GM13977 (cell line): ENCODE data around the gene KRT28.

Source experiments
- DNase-seq: peaks from one replicate; pipeline ENCODE4 v3.0.0; 2012; ENCODE audit warnings: low spot score
- in situ Hi-C: fragments of 300-500 bp; cut with MboI; formaldehyde crosslinking; loops from one replicate; pipeline ENCODE4 v1.12.0; 2022; ENCODE audit warnings: low sequenced_read_pairs, low pct_unique_long_range_greater_than_20kb, mixed read lengths, inconsistent platforms; ENCODE audit not compliant: unreplicated experiment
- TF ChIP-seq, protein P1 (sequence below): IDR thresholded peaks from 2 replicates; pipeline ENCODE4 v1.5.1; 2012; ENCODE audit warnings: mild to moderate bottlenecking, control low read depth; ENCODE audit not compliant: insufficient read depth; ENCODE audit errors: extremely low read depth, missing control alignments

KRT28 gene

DNA sequence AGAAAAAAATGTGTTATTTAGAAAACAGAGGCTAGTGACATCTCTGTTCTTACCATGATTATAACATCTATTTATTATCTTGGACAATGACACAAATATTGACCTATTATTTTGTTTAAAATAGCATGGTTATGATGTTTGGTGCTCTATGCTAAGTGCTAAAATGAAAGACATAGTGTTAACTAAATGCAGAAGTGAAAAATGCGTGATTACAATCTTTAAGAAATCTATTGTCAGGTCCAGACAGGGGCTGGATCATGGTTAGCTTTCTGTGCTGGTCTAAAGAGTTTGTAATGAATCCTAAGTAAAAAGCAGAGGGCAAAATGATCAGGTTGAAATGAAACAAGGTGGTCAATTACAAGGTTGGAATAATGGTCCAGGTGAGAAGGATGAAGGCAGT lies 622 bp upstream of the KRT28 start:
- in situ Hi-C loops = no loop called here
- DNase-seq = no peak
- TF ChIP-seq, protein P1, sequence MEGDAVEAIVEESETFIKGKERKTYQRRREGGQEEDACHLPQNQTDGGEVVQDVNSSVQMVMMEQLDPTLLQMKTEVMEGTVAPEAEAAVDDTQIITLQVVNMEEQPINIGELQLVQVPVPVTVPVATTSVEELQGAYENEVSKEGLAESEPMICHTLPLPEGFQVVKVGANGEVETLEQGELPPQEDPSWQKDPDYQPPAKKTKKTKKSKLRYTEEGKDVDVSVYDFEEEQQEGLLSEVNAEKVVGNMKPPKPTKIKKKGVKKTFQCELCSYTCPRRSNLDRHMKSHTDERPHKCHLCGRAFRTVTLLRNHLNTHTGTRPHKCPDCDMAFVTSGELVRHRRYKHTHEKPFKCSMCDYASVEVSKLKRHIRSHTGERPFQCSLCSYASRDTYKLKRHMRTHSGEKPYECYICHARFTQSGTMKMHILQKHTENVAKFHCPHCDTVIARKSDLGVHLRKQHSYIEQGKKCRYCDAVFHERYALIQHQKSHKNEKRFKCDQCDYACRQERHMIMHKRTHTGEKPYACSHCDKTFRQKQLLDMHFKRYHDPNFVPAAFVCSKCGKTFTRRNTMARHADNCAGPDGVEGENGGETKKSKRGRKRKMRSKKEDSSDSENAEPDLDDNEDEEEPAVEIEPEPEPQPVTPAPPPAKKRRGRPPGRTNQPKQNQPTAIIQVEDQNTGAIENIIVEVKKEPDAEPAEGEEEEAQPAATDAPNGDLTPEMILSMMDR = no peak

DNA sequence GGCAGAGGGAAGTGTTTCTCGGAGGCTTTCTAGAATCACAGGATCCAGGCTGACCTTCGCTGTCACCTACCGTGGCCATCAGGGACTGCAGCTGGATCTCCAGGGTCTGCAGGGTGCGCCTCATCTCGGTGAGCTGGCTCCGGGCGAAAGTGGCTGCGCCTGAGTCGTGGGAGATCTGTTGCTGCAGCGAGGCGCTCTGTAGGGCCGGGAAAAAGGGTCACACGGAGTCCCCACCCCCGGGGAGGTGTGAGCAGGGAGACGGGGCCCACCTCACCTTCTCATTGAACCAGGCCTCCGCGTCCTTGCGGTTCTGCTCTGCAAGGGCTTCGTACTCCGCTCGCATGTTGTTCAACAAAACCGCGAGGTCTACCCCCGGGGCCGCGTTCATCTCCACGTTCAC lies 2.9 kb downstream of the KRT28 start:
- TF ChIP-seq, protein P1 = no peak
- DNase-seq = no peak
- in situ Hi-C loops = loop anchor here (10.0 kb wide), 1 partner anchor 172 kb away; no protein-coding TSS in a partner anchor

DNA sequence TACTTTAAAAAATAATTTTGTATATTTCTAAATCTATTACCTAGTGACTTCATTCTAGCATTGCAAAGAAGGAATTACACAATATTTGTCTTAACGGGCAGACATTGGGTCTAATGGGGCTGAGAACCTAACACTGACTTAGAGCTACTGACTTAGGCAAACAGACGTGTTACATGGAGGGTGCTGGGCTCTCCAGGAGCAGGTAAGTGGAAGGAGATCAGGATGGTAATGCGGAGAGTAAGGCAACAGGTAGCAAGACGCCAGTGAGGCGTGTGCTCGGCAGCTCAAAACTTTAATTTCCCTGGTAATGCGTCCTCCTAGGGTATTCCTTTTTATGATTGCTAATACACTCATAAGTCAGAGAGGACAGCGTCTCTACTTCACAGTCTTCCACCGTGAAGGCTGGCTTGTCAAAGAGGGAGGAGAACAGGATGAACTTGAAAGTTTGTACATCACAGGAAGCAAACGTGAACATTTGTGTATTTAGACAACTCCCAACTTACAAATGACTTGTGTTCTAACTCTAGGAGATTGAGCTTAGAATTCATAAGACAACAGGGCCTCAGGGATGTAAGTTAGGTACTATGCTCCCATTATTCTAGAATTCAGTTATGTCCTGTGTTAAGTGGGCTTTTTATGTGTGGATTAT lies 4.6 kb downstream of the KRT28 start:
- in situ Hi-C loops = loop anchor here (10.0 kb wide), 1 partner anchor 170 kb away; no protein-coding TSS in a partner anchor
- TF ChIP-seq, protein P1 = no peak
- DNase-seq = no peak

DNA sequence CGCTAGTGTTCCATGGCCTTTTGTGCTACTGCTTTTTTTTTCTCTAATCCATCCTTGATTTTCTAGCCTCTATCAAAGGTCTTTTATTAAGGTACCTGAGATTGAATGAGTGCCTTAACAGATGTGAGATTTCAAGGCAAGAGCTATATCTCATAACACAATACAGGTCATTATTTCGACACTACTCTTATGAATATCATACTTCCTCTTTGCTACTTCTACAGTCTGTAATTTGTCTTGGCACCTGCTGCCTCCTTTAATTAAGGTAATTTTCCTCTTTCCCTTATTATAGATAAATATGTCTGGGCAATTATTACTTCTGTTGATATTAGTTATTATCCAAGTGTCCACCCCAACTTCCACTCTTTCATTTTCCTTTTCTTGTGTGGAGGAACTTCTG lies 5.3 kb downstream of the KRT28 start:
- TF ChIP-seq, protein P1 = no peak
- no peak for DNase-seq
- in situ Hi-C loops = loop anchor here (10.0 kb wide), 1 partner anchor 170 kb away; no protein-coding TSS in a partner anchor

DNA sequence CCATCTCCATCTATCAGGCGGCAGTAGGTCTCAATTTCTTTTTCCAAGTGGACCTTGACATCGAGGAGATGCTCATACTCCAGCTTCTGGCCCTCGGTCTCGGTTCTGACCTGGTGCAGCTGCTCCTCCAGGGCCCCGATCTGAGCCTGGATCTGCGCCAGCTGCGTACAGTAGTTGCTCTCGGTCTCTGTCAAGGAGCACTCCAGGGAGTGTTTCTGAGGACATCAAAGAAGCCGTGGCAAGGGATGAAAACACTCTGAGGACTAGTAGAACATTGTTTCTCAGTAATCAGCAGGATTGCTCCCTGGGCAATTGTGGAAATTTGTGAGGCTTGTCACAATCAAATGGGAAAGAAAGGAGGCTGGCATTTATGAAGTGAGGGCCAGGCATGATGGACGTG lies 5.9 kb downstream of the KRT28 start:
- DNase-seq = no peak
- in situ Hi-C loops = loop anchor here (10.0 kb wide), 1 partner anchor 169 kb away; no protein-coding TSS in a partner anchor
- TF ChIP-seq, protein P1 = no peak

DNA sequence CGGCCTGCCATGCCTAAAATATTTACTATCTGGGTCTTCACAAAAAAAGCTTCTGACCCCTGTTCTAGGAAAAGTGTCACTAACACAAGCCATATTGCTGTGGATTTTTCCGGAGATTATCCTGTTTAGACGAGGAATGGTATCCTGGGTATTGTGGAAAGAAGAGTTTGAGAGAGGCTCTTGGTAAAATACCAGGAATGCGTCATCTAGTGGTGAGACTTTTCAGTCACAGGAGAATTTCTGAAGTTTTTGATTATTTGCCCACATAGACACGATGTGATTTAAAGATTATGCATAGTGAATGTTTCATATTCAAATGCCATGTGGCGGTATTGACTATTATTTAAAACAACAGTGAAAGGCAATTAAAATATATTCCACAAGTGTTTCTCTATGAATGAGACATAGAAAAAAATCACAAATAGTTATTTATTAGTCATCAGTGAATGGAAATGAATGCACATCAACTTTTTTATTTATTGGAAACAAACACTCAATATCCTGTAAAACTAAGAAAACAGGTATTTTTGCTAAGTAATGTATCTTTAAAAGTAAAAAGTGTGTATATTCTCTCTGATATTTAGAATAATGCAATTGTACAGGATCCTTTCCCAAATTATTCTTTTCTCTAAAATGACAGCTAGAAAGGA lies 7.8 kb downstream of the KRT28 start:
- no peak for DNase-seq
- in situ Hi-C loops = loop anchor here (10.0 kb wide), 1 partner anchor 167 kb away; no protein-coding TSS in a partner anchor
- TF ChIP-seq, protein P1 = peak; percentile 50
